GM10248 (cell line): ENCODE data around the gene KLF13.

Experiments used
- CTCF ChIA-PET: fragments of 300-600 bp; sonication (Branson Sonifier 250); formaldehyde crosslinking; extraction: SDS; loops from one replicate; lab custom pipeline; 2021; ENCODE audit warnings: antibody characterized with exemption; lab: Yijun Ruan, JAX
- POLR2A ChIA-PET: fragments of 350-650 bp; sonication (Branson Sonifier 250); formaldehyde crosslinking; extraction: SDS; loops from one replicate; lab custom pipeline; 2020; ENCODE audit warnings: antibody characterized with exemption; lab: Yijun Ruan, JAX
- DNase-seq: peaks from one replicate; pipeline ENCODE4 v3.0.0; 2012; ENCODE audit errors: extremely low spot score
- CTCF ChIP-seq: IDR thresholded peaks from 2 replicates; pipeline ENCODE4 v1.5.1; 2012; ENCODE audit warnings: mild to moderate bottlenecking, low read depth; ENCODE audit errors: extremely low read depth, missing control alignments, control extremely low read depth

KLF13 gene

GRCh38 chr15:31320022-31320421, 6.6 kb upstream of the KLF13 start:
- no peak for TF ChIP-seq CTCF
- no peak for DNase-seq
- ChIA-PET CTCF (interaction anchor here (1.0 to 1.5 kb wide), 4 partner anchors 17 to 169 kb away, joined by 3 to 4 read pairs (median 3); no protein-coding TSS in a partner anchor), POLR2A (no interaction called here)

GRCh38 chr15:31321418-31321817, 5.2 kb upstream of the KLF13 start:
- DNase-seq = no peak
- CTCF ChIA-PET = interaction anchor here (1.5 kb wide), 1 partner anchor 46 kb away, joined by 3 read pairs; no protein-coding TSS in a partner anchor
- POLR2A ChIA-PET = no interaction called here
- TF ChIP-seq CTCF = no peak

GRCh38 chr15:31322504-31322903, 4.1 kb upstream of the KLF13 start:
- POLR2A ChIA-PET = no interaction called here
- no peak for DNase-seq
- TF ChIP-seq CTCF = no peak
- CTCF ChIA-PET = interaction anchor here (1.3 kb wide), 1 partner anchor 24 kb away, joined by 4 read pairs; no protein-coding TSS in a partner anchor

GRCh38 chr15:31323627-31324026, 3.0 kb upstream of the KLF13 start:
- CTCF ChIA-PET = interaction anchor here (1.0 to 4.2 kb wide), 9 partner anchors 25 to 175 kb away, joined by 3 to 19 read pairs (median 6); no protein-coding TSS in a partner anchor
- POLR2A ChIA-PET = interaction anchor here (0.6 to 1.5 kb wide), 2 partner anchors 21 to 60 kb away, joined by 3 to 6 read pairs; no protein-coding TSS in a partner anchor
- TF ChIP-seq CTCF = no peak
- no peak for DNase-seq

- CTCF ChIA-PET = interaction anchor here (0.7 to 4.2 kb wide), 14 partner anchors 11 to 174 kb away, joined by 3 to 19 read pairs (median 4); no protein-coding TSS in a partner anchor
- TF ChIP-seq CTCF = no peak
- POLR2A ChIA-PET = interaction anchor here (0.6 to 1.5 kb wide), 2 partner anchors 21 to 60 kb away, joined by 3 to 6 read pairs; no protein-coding TSS in a partner anchor
- DNase-seq = no peak
These were observed 2.4 kb upstream of the KLF13 start for GRCh38 chr15:31324186-31324585.

- CTCF ChIA-PET = interaction anchor here (0.7 to 4.2 kb wide), 15 partner anchors 12 to 174 kb away, joined by 3 to 19 read pairs (median 4); no protein-coding TSS in a partner anchor
- no peak for TF ChIP-seq CTCF
- POLR2A ChIA-PET = interaction anchor here (2.5 kb wide), 1 partner anchor 62 kb away, joined by 10 read pairs; no protein-coding TSS in a partner anchor
- no peak for DNase-seq
These were observed 1.6 kb upstream of the KLF13 start for GRCh38 chr15:31324806-31325594.
